22Rv1 (cell line): Measurements from ENCODE around the gene DNAAF8.
"Not testable (repeated sequence)": the region's sequence is repeated elsewhere in the genome, so short reads cannot be mapped to it uniquely, and the experiment has no call there.

Experiments used
- H3K27ac ChIP-seq: fragments of 450-650 bp; 2 replicates; pipeline ENCODE4 v1.5.1; 2017
- CTCF ChIP-seq: fragments of 450-650 bp; IDR thresholded peaks from 2 replicates; pipeline ENCODE4 v1.5.1; 2017; ENCODE audit warnings: mild to moderate bottlenecking
- ZFX ChIP-seq: fragments of 450-650 bp; IDR thresholded peaks from 2 replicates; pipeline ENCODE4 v1.6.1; 2017; ENCODE audit warnings: antibody characterized with exemption, borderline replicate concordance

DNAAF8 gene

GRCh38 chr16:4729876-4730275 lies 4.5 kb upstream of the DNAAF8 start:
- TF ChIP-seq CTCF (no peak), ZFX (no peak)
- H3K27ac ChIP-seq, result no peak overlapping the region

GRCh38 chr16:4733211-4733742 lies 1.1 kb upstream of the DNAAF8 start:
- peak overlapping the region; percentile 86 for H3K27ac ChIP-seq
- TF ChIP-seq ZFX, result no peak
- TF ChIP-seq CTCF, result no peak

GRCh38 chr16:4733747-4734062 lies 632 bp upstream of the DNAAF8 start:
- H3K27ac ChIP-seq, result peak overlapping the region; percentile 86
- TF ChIP-seq ZFX, result no peak
- no peak for TF ChIP-seq CTCF

- peak overlapping the region; percentile 86 for H3K27ac ChIP-seq
- TF ChIP-seq CTCF (no peak), ZFX (no peak)
Observed at GRCh38 chr16:4734730-4735535, 596 bp downstream of the DNAAF8 start.

- H3K27ac ChIP-seq, result no peak overlapping the region
- no peak for TF ChIP-seq ZFX
- TF ChIP-seq CTCF, result no peak
Observed at GRCh38 chr16:4736546-4736945, 2.2 kb downstream of the DNAAF8 start.

GRCh38 chr16:4737545-4737944 lies 3.2 kb downstream of the DNAAF8 start:
- no peak for TF ChIP-seq ZFX
- TF ChIP-seq CTCF, result no peak
- H3K27ac ChIP-seq, result no peak overlapping the region

GRCh38 chr16:4738370-4738769 lies 4.0 kb downstream of the DNAAF8 start:
- not testable (repeated sequence) for H3K27ac ChIP-seq

- TF ChIP-seq CTCF (no peak), ZFX (no peak)
- H3K27ac ChIP-seq, result no peak overlapping the region
Observed at GRCh38 chr16:4743226-4743878, 9.0 kb downstream of the DNAAF8 start.
